Measurements from ENCODE around the gene C1GALT1.
"Not testable (repeated sequence)": the region's sequence is repeated elsewhere in the genome, so short reads cannot be mapped to it uniquely, and the experiment has no call there.

The C1GALT1 gene

GRCh38 chr7:7199592-7199991 is 17.2 kb downstream of the C1GALT1 start:
- not testable (repeated sequence) for DNase-seq (ENCODE audit: low read depth in 2 of 2, low spot score in 1 of 2)

GRCh38 chr7:7200255-7200654 is 17.9 kb downstream of the C1GALT1 start:
- not testable (repeated sequence) for DNase-seq (ENCODE audit: low read depth in 2 of 2, low spot score in 1 of 2)

GRCh38 chr7:7201578-7202374 is 19.4 kb downstream of the C1GALT1 start:
- no peak for DNase-seq (ENCODE audit: low read depth in 2 of 2, low spot score in 1 of 2)

GRCh38 chr7:7202375-7202720 is 20.0 kb downstream of the C1GALT1 start:
- DNase-seq (ENCODE audit: low read depth in 2 of 2, low spot score in 1 of 2) = no peak

- DNase-seq (ENCODE audit: low read depth in 2 of 2, low spot score in 1 of 2) = no peak
Measured at GRCh38 chr7:7203813-7204575, 21.6 kb downstream of the C1GALT1 start.

GRCh38 chr7:7207876-7208275 is 25.5 kb downstream of the C1GALT1 start:
- DNase-seq (ENCODE audit: low read depth in 2 of 2, low spot score in 1 of 2) = no peak

- DNase-seq (ENCODE audit: low read depth in 2 of 2, low spot score in 1 of 2) = no peak
Measured at GRCh38 chr7:7208520-7208919, 26.2 kb downstream of the C1GALT1 start.

GRCh38 chr7:7209412-7210050 is 27.2 kb downstream of the C1GALT1 start:
- no peak for DNase-seq (ENCODE audit: low read depth in 2 of 2, low spot score in 1 of 2)

GRCh38 chr7:7210475-7211237 is 28.3 kb downstream of the C1GALT1 start:
- DNase-seq (ENCODE audit: low read depth in 2 of 2, low spot score in 1 of 2) = no peak

GRCh38 chr7:7212612-7213011 is 30.3 kb downstream of the C1GALT1 start:
- no peak for DNase-seq (ENCODE audit: low read depth in 2 of 2, low spot score in 1 of 2)

GRCh38 chr7:7214398-7215347 is 32.3 kb downstream of the C1GALT1 start:
- no peak for DNase-seq (ENCODE audit: low read depth in 2 of 2, low spot score in 1 of 2)

GRCh38 chr7:7216279-7216678 is 33.9 kb downstream of the C1GALT1 start:
- DNase-seq (ENCODE audit: low read depth in 2 of 2, low spot score in 1 of 2) = no peak

GRCh38 chr7:7219216-7219615 is 36.9 kb downstream of the C1GALT1 start:
- no peak for DNase-seq (ENCODE audit: low read depth in 2 of 2, low spot score in 1 of 2)

- no peak for DNase-seq (ENCODE audit: low read depth in 2 of 2, low spot score in 1 of 2)
Measured at GRCh38 chr7:7220821-7221220, 38.5 kb downstream of the C1GALT1 start.

GRCh38 chr7:7221599-7222038 is 39.3 kb downstream of the C1GALT1 start:
- no peak for DNase-seq (ENCODE audit: low read depth in 2 of 2, low spot score in 1 of 2)

- DNase-seq (ENCODE audit: low read depth in 2 of 2, low spot score in 1 of 2) = no peak
Measured at GRCh38 chr7:7223250-7223649, 40.9 kb downstream of the C1GALT1 start.

- DNase-seq (ENCODE audit: low read depth in 2 of 2, low spot score in 1 of 2) = no peak
Measured at GRCh38 chr7:7226407-7226806, 44.1 kb downstream of the C1GALT1 start.

- no peak for DNase-seq (ENCODE audit: low read depth in 2 of 2, low spot score in 1 of 2)
Measured at GRCh38 chr7:7228472-7228871, 46.1 kb downstream of the C1GALT1 start.

- no peak for DNase-seq (ENCODE audit: low read depth in 2 of 2, low spot score in 1 of 2)
Measured at GRCh38 chr7:7228967-7229366, 46.6 kb downstream of the C1GALT1 start.

- no peak for DNase-seq (ENCODE audit: low read depth in 2 of 2, low spot score in 1 of 2)
Measured at GRCh38 chr7:7231000-7231399, 48.7 kb downstream of the C1GALT1 start.
